ENCODE data around the gene B3GNT9. TPM values are rescaled to one million over a fixed set of nuclear protein-coding genes. Genes with fewer than 3 reads are reported as not detected.

Gene B3GNT9
- polyA plus RNA-seq, 1 donor from 2014 or later = not detected

GRCh38 chr16:67167588-67167987 lies 16.8 kb upstream of the B3GNT9 start:
- Histone ChIP-seq H3K4me2 (ENCODE audit: low read length) (no peak overlapping the region), H3K79me2 (replicated peaks; ENCODE audit: insufficient read depth, low read length) (no peaks in the 10 kb centered on the region), H4K20me1 (ENCODE audit: insufficient read depth) (no peaks in the 10 kb centered on the region), H3K9me2 (ENCODE audit: insufficient read depth, low read length) (no peaks in the 10 kb centered on the region), H2AFZ (ENCODE audit: low read depth, low read length) (no peak overlapping the region), H3K27me3 (ENCODE audit: insufficient read depth, low read depth, low read length) (peaks cover 94% of the 10 kb centered on the region), H3K27ac (ENCODE audit: low read length) (no peak overlapping the region), H3K4me3 (ENCODE audit: low read length) (no peak overlapping the region), H3F3A (ENCODE audit: insufficient read depth, low read length, poor library complexity, severe bottlenecking) (no peaks in the 10 kb centered on the region), H3K9ac (ENCODE audit: low read length) (no peak overlapping the region), H3K9me3 (ENCODE audit: low read length) (no peaks in the 10 kb centered on the region), H3K36me3 (ENCODE audit: insufficient read depth, low read length) (no peaks in the 10 kb centered on the region)
- TF ChIP-seq SMC3 (conservative IDR thresholded peaks at IDR 0.05; ENCODE audit: poor library complexity) (no peak), REST (IDR thresholded peaks at IDR 0.05; ENCODE audit: borderline replicate concordance) (no peak), TAF1 (IDR thresholded peaks at IDR 0.05; ENCODE audit: low read depth) (no peak), MXI1 (conservative IDR thresholded peaks at IDR 0.05; ENCODE audit: poor library complexity, severe bottlenecking) (no peak), RAD21 (conservative IDR thresholded peaks at IDR 0.05) (no peak), POLR2AphosphoS5 (IDR thresholded peaks at IDR 0.05) (no peak), EP300 (conservative IDR thresholded peaks at IDR 0.05; ENCODE audit: poor library complexity, severe bottlenecking) (no peak), CTCF (IDR thresholded peaks at IDR 0.05; ENCODE audit: poor library complexity, severe bottlenecking) (no peak), EZH2 (IDR thresholded peaks at IDR 0.05; ENCODE audit: borderline replicate concordance, insufficient read depth, low read length, poor library complexity, severe bottlenecking) (no peak)

GRCh38 chr16:67166598-67167168 lies 15.9 kb upstream of the B3GNT9 start:
- Histone ChIP-seq H3K79me2 (replicated peaks; ENCODE audit: insufficient read depth, low read length) (no peaks in the 10 kb centered on the region), H3K9me3 (ENCODE audit: low read length) (no peaks in the 10 kb centered on the region), H3K27ac (ENCODE audit: low read length) (no peak overlapping the region), H4K20me1 (ENCODE audit: insufficient read depth) (no peaks in the 10 kb centered on the region), H3K27me3 (ENCODE audit: insufficient read depth, low read depth, low read length) (peaks cover 99% of the 10 kb centered on the region), H2AFZ (ENCODE audit: low read depth, low read length) (no peak overlapping the region), H3K9ac (ENCODE audit: low read length) (no peak overlapping the region), H3K36me3 (ENCODE audit: insufficient read depth, low read length) (no peaks in the 10 kb centered on the region), H3K4me3 (ENCODE audit: low read length) (no peak overlapping the region), H3F3A (ENCODE audit: insufficient read depth, low read length, poor library complexity, severe bottlenecking) (no peaks in the 10 kb centered on the region), H3K4me2 (ENCODE audit: low read length) (no peak overlapping the region), H3K9me2 (ENCODE audit: insufficient read depth, low read length) (no peaks in the 10 kb centered on the region)
- TF ChIP-seq TAF1 (IDR thresholded peaks at IDR 0.05; ENCODE audit: low read depth) (no peak), EP300 (conservative IDR thresholded peaks at IDR 0.05; ENCODE audit: poor library complexity, severe bottlenecking) (no peak), SMC3 (conservative IDR thresholded peaks at IDR 0.05; ENCODE audit: poor library complexity) (no peak), EZH2 (IDR thresholded peaks at IDR 0.05; ENCODE audit: borderline replicate concordance, insufficient read depth, low read length, poor library complexity, severe bottlenecking) (no peak), POLR2AphosphoS5 (IDR thresholded peaks at IDR 0.05) (no peak), REST (IDR thresholded peaks at IDR 0.05; ENCODE audit: borderline replicate concordance) (no peak), CTCF (IDR thresholded peaks at IDR 0.05; ENCODE audit: poor library complexity, severe bottlenecking) (no peak), RAD21 (conservative IDR thresholded peaks at IDR 0.05) (no peak), MXI1 (conservative IDR thresholded peaks at IDR 0.05; ENCODE audit: poor library complexity, severe bottlenecking) (no peak)

Data from neural cell (in vitro differentiated cells).